Measurements from ENCODE around the gene PDLIM4.

- TF ChIP-seq CTCF (IDR thresholded peaks at IDR 0.05) (no peak), POLR2A (IDR thresholded peaks at IDR 0.05) (no peak)
Measured at GRCh38 chr5:132257131-132258101, at the start of gene PDLIM4.

Measured in heart left ventricle (tissue), 13 donors.